ENCODE results near the gene PPARA. TPM values are rescaled to one million over a fixed set of nuclear protein-coding genes. Genes with fewer than 3 reads are reported as not detected.

The PPARA gene
- polyA plus RNA-seq, 1 donor from 2014 or later, result 0.43 TPM

GRCh38 chr22:46120420-46120737 is 29.9 kb upstream of the PPARA start:
- Histone ChIP-seq H3K4me2 (ENCODE audit: low read length) (no peak overlapping the region), H3K27me3 (ENCODE audit: insufficient read depth, low read depth, low read length) (no peaks in the 10 kb centered on the region), H2AFZ (ENCODE audit: low read depth, low read length) (no peak overlapping the region), H4K20me1 (ENCODE audit: insufficient read depth) (no peaks in the 10 kb centered on the region), H3K9me2 (ENCODE audit: insufficient read depth, low read length) (no peaks in the 10 kb centered on the region), H3F3A (ENCODE audit: insufficient read depth, low read length, poor library complexity, severe bottlenecking) (no peaks in the 10 kb centered on the region), H3K36me3 (ENCODE audit: insufficient read depth, low read length) (no peaks in the 10 kb centered on the region), H3K4me3 (ENCODE audit: low read length) (no peak overlapping the region), H3K9me3 (ENCODE audit: low read length) (no peaks in the 10 kb centered on the region), H3K9ac (ENCODE audit: low read length) (no peak overlapping the region), H3K27ac (ENCODE audit: low read length) (no peak overlapping the region), H3K79me2 (replicated peaks; ENCODE audit: insufficient read depth, low read length) (no peaks in the 10 kb centered on the region)
- no peak for TF ChIP-seq MXI1 (conservative IDR thresholded peaks at IDR 0.05; ENCODE audit: poor library complexity, severe bottlenecking)
- no peak for TF ChIP-seq RAD21 (conservative IDR thresholded peaks at IDR 0.05)
- no peak for TF ChIP-seq CTCF (IDR thresholded peaks at IDR 0.05; ENCODE audit: poor library complexity, severe bottlenecking)
- no peak for TF ChIP-seq POLR2AphosphoS5 (IDR thresholded peaks at IDR 0.05)
- TF ChIP-seq REST (IDR thresholded peaks at IDR 0.05; ENCODE audit: borderline replicate concordance), result no peak
- no peak for TF ChIP-seq EZH2 (IDR thresholded peaks at IDR 0.05; ENCODE audit: borderline replicate concordance, insufficient read depth, low read length, poor library complexity, severe bottlenecking)
- TF ChIP-seq EP300 (conservative IDR thresholded peaks at IDR 0.05; ENCODE audit: poor library complexity, severe bottlenecking), result no peak
- TF ChIP-seq SMC3 (conservative IDR thresholded peaks at IDR 0.05; ENCODE audit: poor library complexity), result no peak
- no peak for TF ChIP-seq TAF1 (IDR thresholded peaks at IDR 0.05; ENCODE audit: low read depth)

DNA sequence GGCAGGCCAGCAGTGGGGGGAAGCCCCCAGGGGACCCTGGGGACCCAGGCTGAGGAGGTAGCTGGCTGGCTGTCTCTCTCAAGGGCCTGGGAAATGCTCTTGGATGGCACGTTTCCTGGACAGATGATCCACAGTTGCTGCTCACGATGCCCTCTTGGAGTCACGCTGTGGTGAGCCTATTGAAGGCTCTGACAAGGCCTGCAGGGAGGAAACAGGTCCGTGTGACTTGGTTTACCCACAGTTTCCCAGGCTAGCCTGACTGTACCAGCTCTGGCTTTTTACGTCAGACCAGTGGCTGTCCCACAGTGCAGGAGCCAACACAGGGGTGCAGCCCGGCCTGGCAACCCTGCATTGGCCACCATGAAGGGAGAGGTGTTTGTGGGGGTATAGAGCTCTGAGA is 29.2 kb upstream of the PPARA start:
- Histone ChIP-seq H3K4me3 (ENCODE audit: low read length) (no peak overlapping the region), H3K27ac (ENCODE audit: low read length) (no peak overlapping the region), H4K20me1 (ENCODE audit: insufficient read depth) (no peaks in the 10 kb centered on the region), H3F3A (ENCODE audit: insufficient read depth, low read length, poor library complexity, severe bottlenecking) (no peaks in the 10 kb centered on the region), H3K4me2 (ENCODE audit: low read length) (no peak overlapping the region), H2AFZ (ENCODE audit: low read depth, low read length) (no peak overlapping the region), H3K9me2 (ENCODE audit: insufficient read depth, low read length) (no peaks in the 10 kb centered on the region), H3K79me2 (replicated peaks; ENCODE audit: insufficient read depth, low read length) (no peaks in the 10 kb centered on the region), H3K27me3 (ENCODE audit: insufficient read depth, low read depth, low read length) (no peaks in the 10 kb centered on the region), H3K36me3 (ENCODE audit: insufficient read depth, low read length) (no peaks in the 10 kb centered on the region), H3K9ac (ENCODE audit: low read length) (no peak overlapping the region), H3K9me3 (ENCODE audit: low read length) (no peaks in the 10 kb centered on the region)
- TF ChIP-seq MXI1 (conservative IDR thresholded peaks at IDR 0.05; ENCODE audit: poor library complexity, severe bottlenecking) (no peak), EZH2 (IDR thresholded peaks at IDR 0.05; ENCODE audit: borderline replicate concordance, insufficient read depth, low read length, poor library complexity, severe bottlenecking) (no peak), EP300 (conservative IDR thresholded peaks at IDR 0.05; ENCODE audit: poor library complexity, severe bottlenecking) (no peak), SMC3 (conservative IDR thresholded peaks at IDR 0.05; ENCODE audit: poor library complexity) (no peak), RAD21 (conservative IDR thresholded peaks at IDR 0.05) (no peak), POLR2AphosphoS5 (IDR thresholded peaks at IDR 0.05) (no peak), CTCF (IDR thresholded peaks at IDR 0.05; ENCODE audit: poor library complexity, severe bottlenecking) (no peak), TAF1 (IDR thresholded peaks at IDR 0.05; ENCODE audit: low read depth) (no peak), REST (IDR thresholded peaks at IDR 0.05; ENCODE audit: borderline replicate concordance) (no peak)
